SK-N-SH (cell line): ENCODE data around the gene FOXK2.

Source experiments
- CTCF ChIP-seq: fragments of 200-600 bp; sonication (generic); IDR thresholded peaks from 2 replicates; pipeline ENCODE4 v1.6.1; 2017; ENCODE audit warnings: antibody characterized with exemption, mild to moderate bottlenecking, moderate library complexity
- EZH2phosphoT487 ChIP-seq: fragments of 200-600 bp; sonication (generic); IDR thresholded peaks from 2 replicates; pipeline ENCODE4 v1.6.1; 2017; ENCODE audit warnings: low read depth, mixed run types, mild to moderate bottlenecking, antibody characterized with exemption, moderate library complexity, borderline replicate concordance
- JUND ChIP-seq: IDR thresholded peaks from 2 replicates; pipeline ENCODE4 v1.4.0; 2012
- POLR2AphosphoS5 ChIP-seq: IDR thresholded peaks from 2 replicates; pipeline ENCODE4 v1.6.1; 2012; ENCODE audit warnings: low read depth, low read length
- RAD21 ChIP-seq: IDR thresholded peaks from 2 replicates; pipeline ENCODE4 v1.6.1; 2012; ENCODE audit warnings: mild to moderate bottlenecking, low read length
- TF ChIP-seq, protein P1 (sequence below): IDR thresholded peaks from 2 replicates; pipeline ENCODE4 v1.4.0; 2012; ENCODE audit warnings: low read depth, borderline replicate concordance
- TF ChIP-seq, protein P2 (sequence below): IDR thresholded peaks from 2 replicates; pipeline ENCODE4 v1.4.0; 2012; ENCODE audit warnings: low read depth

GRCh38 chr17:82517230-82517865 is 2.2 kb upstream of the FOXK2 start:
- TF ChIP-seq RAD21 (no peak), CTCF (no peak), EZH2phosphoT487 (no peak), JUND (no peak), POLR2AphosphoS5 (no peak)
- TF ChIP-seq, protein P1, sequence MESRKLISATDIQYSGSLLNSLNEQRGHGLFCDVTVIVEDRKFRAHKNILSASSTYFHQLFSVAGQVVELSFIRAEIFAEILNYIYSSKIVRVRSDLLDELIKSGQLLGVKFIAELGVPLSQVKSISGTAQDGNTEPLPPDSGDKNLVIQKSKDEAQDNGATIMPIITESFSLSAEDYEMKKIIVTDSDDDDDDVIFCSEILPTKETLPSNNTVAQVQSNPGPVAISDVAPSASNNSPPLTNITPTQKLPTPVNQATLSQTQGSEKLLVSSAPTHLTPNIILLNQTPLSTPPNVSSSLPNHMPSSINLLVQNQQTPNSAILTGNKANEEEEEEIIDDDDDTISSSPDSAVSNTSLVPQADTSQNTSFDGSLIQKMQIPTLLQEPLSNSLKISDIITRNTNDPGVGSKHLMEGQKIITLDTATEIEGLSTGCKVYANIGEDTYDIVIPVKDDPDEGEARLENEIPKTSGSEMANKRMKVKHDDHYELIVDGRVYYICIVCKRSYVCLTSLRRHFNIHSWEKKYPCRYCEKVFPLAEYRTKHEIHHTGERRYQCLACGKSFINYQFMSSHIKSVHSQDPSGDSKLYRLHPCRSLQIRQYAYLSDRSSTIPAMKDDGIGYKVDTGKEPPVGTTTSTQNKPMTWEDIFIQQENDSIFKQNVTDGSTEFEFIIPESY, result no peak
- TF ChIP-seq, protein P2, sequence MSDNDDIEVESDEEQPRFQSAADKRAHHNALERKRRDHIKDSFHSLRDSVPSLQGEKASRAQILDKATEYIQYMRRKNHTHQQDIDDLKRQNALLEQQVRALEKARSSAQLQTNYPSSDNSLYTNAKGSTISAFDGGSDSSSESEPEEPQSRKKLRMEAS, result no peak
